ENCODE measurements around the gene ST6GALNAC5.

The ST6GALNAC5 gene

DNA sequence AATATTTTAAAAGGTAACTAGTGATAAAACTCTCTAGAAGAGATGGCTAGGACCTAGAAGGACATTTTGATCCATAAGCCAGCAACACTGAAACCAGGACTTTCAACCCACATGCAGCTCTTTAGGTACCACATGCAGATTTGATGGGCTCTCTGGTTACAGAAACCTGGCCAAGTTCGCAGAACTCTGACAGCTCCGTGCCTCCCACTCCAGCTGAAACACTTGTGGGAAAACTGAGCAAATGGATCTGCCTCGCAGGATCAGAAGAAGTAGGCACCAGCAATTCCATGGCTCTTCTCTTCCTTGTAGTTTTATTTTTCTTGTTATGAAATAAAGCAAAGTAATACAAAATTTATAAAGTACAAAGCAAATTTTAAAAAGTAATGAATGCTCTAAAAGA is 58.5 kb downstream of the ST6GALNAC5 start:
- DNase-seq (ENCODE audit: low read depth) = no peak
- TF ChIP-seq, protein P1, sequence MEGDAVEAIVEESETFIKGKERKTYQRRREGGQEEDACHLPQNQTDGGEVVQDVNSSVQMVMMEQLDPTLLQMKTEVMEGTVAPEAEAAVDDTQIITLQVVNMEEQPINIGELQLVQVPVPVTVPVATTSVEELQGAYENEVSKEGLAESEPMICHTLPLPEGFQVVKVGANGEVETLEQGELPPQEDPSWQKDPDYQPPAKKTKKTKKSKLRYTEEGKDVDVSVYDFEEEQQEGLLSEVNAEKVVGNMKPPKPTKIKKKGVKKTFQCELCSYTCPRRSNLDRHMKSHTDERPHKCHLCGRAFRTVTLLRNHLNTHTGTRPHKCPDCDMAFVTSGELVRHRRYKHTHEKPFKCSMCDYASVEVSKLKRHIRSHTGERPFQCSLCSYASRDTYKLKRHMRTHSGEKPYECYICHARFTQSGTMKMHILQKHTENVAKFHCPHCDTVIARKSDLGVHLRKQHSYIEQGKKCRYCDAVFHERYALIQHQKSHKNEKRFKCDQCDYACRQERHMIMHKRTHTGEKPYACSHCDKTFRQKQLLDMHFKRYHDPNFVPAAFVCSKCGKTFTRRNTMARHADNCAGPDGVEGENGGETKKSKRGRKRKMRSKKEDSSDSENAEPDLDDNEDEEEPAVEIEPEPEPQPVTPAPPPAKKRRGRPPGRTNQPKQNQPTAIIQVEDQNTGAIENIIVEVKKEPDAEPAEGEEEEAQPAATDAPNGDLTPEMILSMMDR (IDR thresholded peaks at IDR 0.05; ENCODE audit: control insufficient read depth, insufficient read depth, low read depth, low read length, missing control alignments) = no peak
- no peak overlapping the region for H3K4me3 ChIP-seq (ENCODE audit: control insufficient read depth, low read depth, low read length)

- no peak for DNase-seq (ENCODE audit: low read depth)
- TF ChIP-seq, protein P1 (IDR thresholded peaks at IDR 0.05; ENCODE audit: control insufficient read depth, insufficient read depth, low read depth, low read length, missing control alignments) = no peak
- H3K4me3 ChIP-seq (ENCODE audit: control insufficient read depth, low read depth, low read length) = no peak overlapping the region
Observed at GRCh38 chr1:76928522-76928921, 61.2 kb downstream of the ST6GALNAC5 start.

DNA sequence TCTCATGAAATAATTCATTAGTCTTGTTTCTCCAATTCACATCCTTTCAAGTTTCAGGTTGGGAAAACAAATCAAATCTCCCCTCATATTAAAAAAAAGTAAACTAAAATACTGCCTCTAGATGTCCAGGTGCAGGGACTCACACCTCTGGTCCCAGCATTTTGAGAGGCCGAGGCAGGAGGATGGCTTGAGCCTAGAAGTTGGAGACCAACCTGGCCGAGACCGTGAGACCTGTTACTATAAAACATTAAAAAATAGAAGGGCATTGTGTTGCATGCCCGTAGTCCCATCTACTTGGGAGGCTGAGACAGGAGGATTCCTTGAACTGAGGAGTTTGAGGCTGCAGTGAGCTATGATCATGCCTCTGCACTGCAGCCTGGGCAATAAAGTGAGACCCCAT is 61.9 kb downstream of the ST6GALNAC5 start:
- H3K4me3 ChIP-seq (ENCODE audit: control insufficient read depth, low read depth, low read length) = no peak overlapping the region
- no peak for DNase-seq (ENCODE audit: low read depth)
- TF ChIP-seq, protein P1 (IDR thresholded peaks at IDR 0.05; ENCODE audit: control insufficient read depth, insufficient read depth, low read depth, low read length, missing control alignments) = no peak

GRCh38 chr1:76933847-76934815 is 66.9 kb downstream of the ST6GALNAC5 start:
- TF ChIP-seq, protein P1 (IDR thresholded peaks at IDR 0.05; ENCODE audit: control insufficient read depth, insufficient read depth, low read depth, low read length, missing control alignments) = no peak
- no peak for DNase-seq (ENCODE audit: low read depth)
- H3K4me3 ChIP-seq (ENCODE audit: control insufficient read depth, low read depth, low read length) = no peak overlapping the region

DNA sequence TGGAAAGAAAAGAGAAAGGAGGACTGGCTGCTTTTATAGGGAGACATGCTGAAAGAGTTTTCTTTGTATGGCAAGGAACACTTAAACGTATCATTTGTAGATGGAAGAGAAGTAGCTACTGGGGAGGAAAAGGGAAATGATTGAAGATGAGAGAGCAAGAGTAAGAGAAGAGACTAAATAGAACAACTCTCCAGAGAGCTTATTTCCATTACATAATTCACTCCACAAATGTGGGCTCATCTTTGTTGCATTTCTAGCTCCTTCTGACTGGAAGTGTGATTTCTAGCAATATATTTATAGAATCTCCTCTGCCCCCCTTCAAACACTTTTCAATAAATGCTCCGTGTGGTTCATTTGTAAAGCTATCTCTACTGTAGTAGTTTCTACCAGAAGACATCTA is 71.0 kb downstream of the ST6GALNAC5 start:
- TF ChIP-seq, protein P1 (IDR thresholded peaks at IDR 0.05; ENCODE audit: control insufficient read depth, insufficient read depth, low read depth, low read length, missing control alignments) = no peak
- no peak overlapping the region for H3K4me3 ChIP-seq (ENCODE audit: control insufficient read depth, low read depth, low read length)
- DNase-seq (ENCODE audit: low read depth) = no peak

DNA sequence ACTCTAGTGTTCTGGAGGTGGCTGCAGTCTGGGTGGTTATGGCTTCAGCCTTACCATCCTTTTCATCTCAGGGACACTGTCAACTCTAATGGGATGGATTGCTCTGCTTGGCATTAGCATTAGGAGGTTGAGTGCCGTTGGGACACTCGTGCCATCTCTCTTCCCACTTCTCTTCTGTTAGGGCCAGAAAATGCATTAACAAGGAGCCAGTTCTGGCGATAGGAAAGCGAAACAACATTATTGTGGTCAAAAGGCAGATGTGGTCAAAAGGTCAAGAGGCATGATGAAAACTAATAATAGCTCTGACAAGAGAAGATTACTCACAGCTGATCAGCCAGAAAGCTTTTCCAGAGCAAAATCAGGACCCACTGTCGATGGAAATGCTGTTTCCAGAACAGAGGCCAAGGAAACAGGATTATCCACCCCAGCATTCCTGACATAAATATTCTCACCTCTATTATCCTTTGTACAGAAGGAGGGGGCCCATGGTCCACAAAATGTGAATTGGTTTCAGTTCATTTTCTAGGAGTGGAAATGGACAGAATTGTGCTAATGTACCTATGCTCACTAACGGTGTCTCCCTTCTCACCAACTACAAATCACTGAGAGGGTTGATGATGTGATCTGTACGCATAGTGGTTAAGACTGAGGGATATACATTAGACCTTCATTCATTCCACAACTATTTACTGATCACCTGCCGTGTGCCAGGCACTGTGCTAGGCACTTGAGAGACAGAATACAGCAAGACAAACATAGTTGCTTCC is 72.0 kb downstream of the ST6GALNAC5 start:
- no peak for DNase-seq (ENCODE audit: low read depth)
- TF ChIP-seq, protein P1 (IDR thresholded peaks at IDR 0.05; ENCODE audit: control insufficient read depth, insufficient read depth, low read depth, low read length, missing control alignments) = no peak
- no peak overlapping the region for H3K4me3 ChIP-seq (ENCODE audit: control insufficient read depth, low read depth, low read length)
